ENCODE results near the gene RAPSN. TPM values are rescaled to one million over a fixed set of nuclear protein-coding genes. Genes with fewer than 3 reads are reported as not detected.
A peak's percentile ranks its signal among the peaks of the same experiment; 100 is the strongest.

The RAPSN gene
- polyA plus RNA-seq, 3 donors: 1.2 TPM; not detected in 2

- Mint-ChIP-seq H3K4me1 (peaks cover 6% of the 10 kb centered on the region), H3K9me3 (no peaks in the 10 kb centered on the region), H3K36me3 (peaks cover 89 to 100% of the 10 kb centered on the region in 2 donors), H3K27me3 (ENCODE audit: low read depth in 3 of 3) (peaks cover 0 to 2% (median 2%) of the 10 kb centered on the region in 3 donors), H3K27ac (peak overlapping the region in 3 of 7 donors; percentile 15 to 55 (median 26)), H3K4me3 (no peak overlapping the region)
- Histone ChIP-seq H3K4me3 (replicated peaks in 1 of 3; ENCODE audit: low read depth in 2 of 3, low read length in 3 of 3) (no peak overlapping the region), H3K4me1 (ENCODE audit: control insufficient read depth in 1 of 2, insufficient read depth in 2 of 2, low read length in 2 of 2) (peaks cover 5 to 7% of the 10 kb centered on the region in 2 donors), H3K9me3 (replicated peaks in 1 of 2; ENCODE audit: control insufficient read depth in 1 of 2, insufficient read depth in 1 of 2, low read length in 2 of 2) (no peaks in the 10 kb centered on the region), H4K20me1 (ENCODE audit: insufficient read depth, low read length) (peaks cover 94% of the 10 kb centered on the region), H3K9ac (ENCODE audit: insufficient read depth, low read length, poor library complexity, severe bottlenecking) (no peak overlapping the region), H2AFZ (ENCODE audit: insufficient read depth, low read depth, low read length, poor library complexity, severe bottlenecking) (no peak overlapping the region), H3K27me3 (ENCODE audit: control insufficient read depth in 2 of 2, insufficient read depth in 2 of 2, low read length in 2 of 2) (no peaks in the 10 kb centered on the region), H3K79me2 (ENCODE audit: insufficient read depth, low read length) (peaks cover 42% of the 10 kb centered on the region), H3K4me2 (replicated peaks; ENCODE audit: extremely low read depth, low read length, poor library complexity, severe bottlenecking) (no peak overlapping the region), H3K36me3 (replicated peaks in 1 of 2; ENCODE audit: control insufficient read depth in 1 of 2, insufficient read depth in 2 of 2, low read length in 2 of 2) (peaks cover 96 to 99% of the 10 kb centered on the region in 2 donors), H3K27ac (ENCODE audit: low read depth in 1 of 2, low read length in 2 of 2) (no peak overlapping the region)
- no peak for DNase-seq
- 97% methylated on average over 4 of the region's 5 CpGs for WGBS (ENCODE audit: insufficient coverage)
- intact Hi-C loops (cut with micrococcal nuclease): no loop called here
- TF ChIP-seq CTCF (IDR thresholded peaks at IDR 0.05): no peak
Observed at GRCh38 chr11:47478651-47479329, 29.9 kb upstream of the RAPSN start.

- Mint-ChIP-seq H3K4me1 (no peaks in the 10 kb centered on the region), H3K9me3 (no peaks in the 10 kb centered on the region), H3K4me3 (no peak overlapping the region), H3K36me3 (peaks cover 89 to 100% of the 10 kb centered on the region in 2 donors), H3K27ac (peak overlapping the region in 3 of 7 donors; percentile 17 to 74 (median 25)), H3K27me3 (ENCODE audit: low read depth in 3 of 3) (peaks cover 0 to 2% (median 2%) of the 10 kb centered on the region in 3 donors)
- TF ChIP-seq CTCF (IDR thresholded peaks at IDR 0.05): no peak
- Histone ChIP-seq H4K20me1 (ENCODE audit: insufficient read depth, low read length) (peaks cover 96% of the 10 kb centered on the region), H2AFZ (ENCODE audit: insufficient read depth, low read depth, low read length, poor library complexity, severe bottlenecking) (no peak overlapping the region), H3K27me3 (ENCODE audit: control insufficient read depth in 2 of 2, insufficient read depth in 2 of 2, low read length in 2 of 2) (no peaks in the 10 kb centered on the region), H3K79me2 (ENCODE audit: insufficient read depth, low read length) (peaks cover 38% of the 10 kb centered on the region), H3K4me1 (ENCODE audit: control insufficient read depth in 1 of 2, insufficient read depth in 2 of 2, low read length in 2 of 2) (no peaks in the 10 kb centered on the region), H3K4me3 (replicated peaks in 1 of 3; ENCODE audit: low read depth in 2 of 3, low read length in 3 of 3) (no peak overlapping the region), H3K9ac (ENCODE audit: insufficient read depth, low read length, poor library complexity, severe bottlenecking) (no peak overlapping the region), H3K9me3 (replicated peaks in 1 of 2; ENCODE audit: control insufficient read depth in 1 of 2, insufficient read depth in 1 of 2, low read length in 2 of 2) (no peaks in the 10 kb centered on the region), H3K4me2 (replicated peaks; ENCODE audit: extremely low read depth, low read length, poor library complexity, severe bottlenecking) (no peak overlapping the region), H3K36me3 (replicated peaks in 1 of 2; ENCODE audit: control insufficient read depth in 1 of 2, insufficient read depth in 2 of 2, low read length in 2 of 2) (peaks cover 97 to 99% of the 10 kb centered on the region in 2 donors), H3K27ac (ENCODE audit: low read depth in 1 of 2, low read length in 2 of 2) (no peak overlapping the region)
- DNase-seq: no peak
- no CpG with 5 or more reads among the region's 4 CpGs for WGBS (ENCODE audit: insufficient coverage)
- intact Hi-C loops (cut with micrococcal nuclease): no loop called here
Observed at GRCh38 chr11:47477753-47478152, 28.8 kb upstream of the RAPSN start.
